Stimulated activated CD4-positive, alpha-beta T cell treated with anti-CD3 and anti-CD28 coated beads, Interleukin-2, amount 100 ng/mL, for 48 hours (primary cell): Measurements from ENCODE around the gene ATG10.
"Not testable (repeated sequence)": the region's sequence is repeated elsewhere in the genome, so short reads cannot be mapped to it uniquely, and the experiment has no call there.

Experiments used
- DNase-seq, 2 donors: peaks; one replicate each; pipeline ENCODE4 v3.0.0-alpha.2; 2020

Gene ATG10

DNA sequence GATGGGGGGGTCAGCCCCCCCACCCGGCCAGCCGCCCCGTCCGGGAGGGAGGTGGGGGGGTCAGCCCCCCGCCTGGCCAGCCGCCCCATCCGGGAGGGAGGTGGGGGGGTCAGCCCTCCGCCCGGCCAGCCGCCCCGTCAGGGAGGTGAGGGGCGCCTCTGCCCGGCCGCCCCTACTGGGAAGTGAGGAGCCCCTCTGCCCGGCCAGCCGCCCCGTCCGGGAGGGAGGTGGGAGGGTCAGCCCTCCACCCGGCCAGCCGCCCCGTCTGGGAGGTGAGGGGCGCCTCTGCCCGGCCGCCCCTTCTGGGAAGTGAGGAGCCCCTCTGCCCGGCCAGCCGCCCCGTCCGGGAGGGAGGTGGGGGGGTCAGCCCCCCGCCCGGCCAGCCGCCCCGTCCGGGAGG is 168.0 kb downstream of the ATG10 start:
- DNase-seq, result not testable (repeated sequence)

DNA sequence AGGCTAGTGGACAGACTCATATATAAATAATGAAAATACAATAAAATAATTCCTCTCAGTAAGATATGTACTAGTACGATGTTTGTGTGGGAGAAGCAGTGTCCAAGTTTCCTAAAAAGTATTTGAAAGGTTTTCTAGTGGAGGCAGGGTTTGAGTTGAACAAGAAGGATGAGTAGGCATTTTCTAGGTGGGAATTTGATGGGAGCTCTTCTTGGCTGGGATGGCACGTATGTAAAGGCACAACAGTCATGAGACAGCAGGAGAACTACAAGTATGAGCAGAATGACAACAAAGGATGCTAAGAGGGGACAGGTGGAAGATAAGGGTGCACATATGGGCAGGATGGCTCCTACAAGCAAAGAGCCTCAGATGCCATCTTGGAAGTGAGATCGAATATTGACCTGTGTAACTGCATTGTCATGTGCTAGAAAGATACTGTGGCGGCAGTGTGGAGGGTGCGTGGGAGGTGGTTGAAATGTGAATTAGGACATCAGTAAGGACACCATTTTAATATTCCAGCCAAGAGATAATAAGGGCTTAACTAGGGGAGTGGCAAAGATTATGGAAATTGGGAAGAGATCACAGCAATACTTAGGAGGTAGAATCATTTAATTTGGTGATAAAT is 170.5 kb downstream of the ATG10 start:
- no peak for DNase-seq

DNA sequence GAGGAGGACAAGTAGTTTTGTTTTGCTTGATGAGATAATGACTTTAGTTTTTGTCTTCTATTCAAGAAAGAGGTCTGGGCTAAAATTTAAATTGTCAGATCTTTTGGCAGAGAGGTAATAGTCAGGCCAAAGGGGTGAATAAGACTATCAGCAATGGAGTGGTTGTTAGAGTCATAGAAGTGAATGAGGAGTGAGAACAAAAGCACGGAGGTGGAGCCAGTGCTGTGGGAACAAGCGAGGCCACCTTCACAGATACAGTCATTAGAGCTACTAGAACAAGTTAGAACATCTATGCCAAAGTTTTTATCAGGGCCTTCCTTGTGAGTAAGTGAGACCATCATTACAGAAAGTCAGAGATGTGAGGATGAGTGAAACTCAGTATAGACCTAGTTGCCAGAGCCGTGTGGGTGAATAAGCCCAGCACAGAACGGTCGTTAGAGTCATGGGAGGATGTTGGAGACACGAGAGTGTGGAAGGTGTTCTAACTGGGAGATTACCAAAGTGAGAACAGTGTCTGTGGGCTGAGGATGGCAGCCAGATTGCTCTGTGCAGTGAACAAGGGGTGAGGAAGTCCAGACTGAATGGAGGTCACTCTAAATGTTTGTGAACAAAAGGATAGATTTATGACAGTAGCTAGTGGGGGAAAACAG is 171.2 kb downstream of the ATG10 start:
- DNase-seq, result no peak

DNA sequence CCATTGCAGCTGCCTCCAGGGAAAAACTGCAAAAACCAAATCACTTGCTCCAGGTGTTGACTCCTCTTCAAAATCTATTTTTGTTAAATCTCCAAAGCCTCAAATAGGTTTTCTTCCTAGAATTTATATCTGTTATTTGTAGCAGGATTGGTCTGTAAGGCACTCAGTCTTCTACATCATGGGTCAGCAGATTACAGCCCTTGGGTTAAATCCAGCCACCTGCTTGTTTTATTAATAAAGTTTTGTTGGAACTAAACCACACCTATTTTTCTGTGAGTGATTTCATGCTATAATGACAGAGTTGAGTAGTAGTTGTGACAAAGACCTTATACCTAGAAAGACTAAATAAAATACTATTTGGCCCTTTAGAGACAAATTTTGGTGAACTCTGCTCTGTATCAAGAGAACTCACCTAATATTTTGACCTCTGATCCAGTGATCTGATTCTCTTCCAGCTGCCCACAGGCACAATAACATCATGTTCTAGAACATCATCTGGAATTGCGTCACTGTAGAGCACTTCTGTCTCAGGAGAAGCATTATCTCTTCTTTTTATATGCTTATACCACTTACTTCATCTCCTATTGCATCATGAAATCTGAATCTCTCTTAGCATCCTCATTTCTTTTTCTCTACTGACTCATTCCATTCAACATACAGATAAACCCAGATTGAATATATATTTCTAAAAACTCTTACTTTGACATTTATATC is 176.2 kb downstream of the ATG10 start:
- no peak for DNase-seq

DNA sequence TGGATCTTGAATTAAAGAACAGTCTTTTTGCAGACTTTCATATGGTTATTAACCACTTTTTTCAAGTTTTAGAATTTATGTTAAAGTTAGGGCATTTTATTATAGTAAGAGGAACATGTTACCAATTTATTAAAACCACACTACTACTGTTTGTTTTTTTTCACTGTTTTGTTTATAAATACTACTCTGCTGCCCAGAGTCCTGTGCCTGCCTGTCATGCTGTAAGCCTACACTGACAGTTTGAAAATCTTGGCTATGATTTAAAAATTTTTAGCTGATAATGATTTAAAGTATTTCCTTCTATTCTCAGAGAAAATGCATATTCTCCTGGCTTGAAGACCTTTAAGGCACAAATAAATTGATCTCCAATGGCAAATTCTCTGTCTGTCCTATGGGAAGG is 177.6 kb downstream of the ATG10 start:
- DNase-seq, result no peak

DNA sequence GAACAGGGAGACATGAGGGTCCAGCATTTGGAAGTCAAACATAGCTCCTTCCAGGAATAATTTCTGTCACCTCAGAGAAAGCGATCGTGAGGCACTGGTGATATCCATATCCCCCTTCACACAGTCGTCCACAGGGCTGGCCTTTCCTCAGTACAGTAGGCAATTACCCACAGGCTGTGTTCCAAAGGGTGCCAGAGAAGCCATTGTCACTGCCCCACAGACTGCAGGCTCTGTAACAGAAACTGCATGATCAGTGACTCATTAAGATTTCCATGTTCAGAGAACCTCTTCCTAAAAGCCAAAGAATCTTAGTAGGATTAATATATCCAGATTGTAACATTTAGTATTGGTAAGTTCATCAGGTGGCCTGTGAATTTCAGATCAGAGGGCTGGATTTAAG is 178.7 kb downstream of the ATG10 start:
- no peak for DNase-seq

DNA sequence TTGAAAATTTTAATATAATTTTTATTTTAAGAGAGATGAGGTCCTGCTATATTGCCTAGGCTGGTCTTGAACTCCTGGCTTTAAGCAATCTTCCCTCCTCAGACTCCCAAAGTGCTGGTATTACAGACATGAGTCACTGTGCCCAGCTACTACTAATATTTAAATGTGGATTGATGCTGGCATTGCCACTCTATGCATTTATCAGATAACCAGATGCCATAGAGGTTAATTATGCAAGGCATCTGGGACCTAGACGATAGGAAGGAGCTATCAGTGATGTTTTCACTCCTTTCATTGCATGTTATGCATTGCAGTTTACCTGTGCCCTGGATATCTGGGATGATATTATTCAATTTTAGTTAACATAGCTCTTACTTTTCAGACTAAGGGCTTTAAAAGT is 179.4 kb downstream of the ATG10 start:
- DNase-seq, result no peak

DNA sequence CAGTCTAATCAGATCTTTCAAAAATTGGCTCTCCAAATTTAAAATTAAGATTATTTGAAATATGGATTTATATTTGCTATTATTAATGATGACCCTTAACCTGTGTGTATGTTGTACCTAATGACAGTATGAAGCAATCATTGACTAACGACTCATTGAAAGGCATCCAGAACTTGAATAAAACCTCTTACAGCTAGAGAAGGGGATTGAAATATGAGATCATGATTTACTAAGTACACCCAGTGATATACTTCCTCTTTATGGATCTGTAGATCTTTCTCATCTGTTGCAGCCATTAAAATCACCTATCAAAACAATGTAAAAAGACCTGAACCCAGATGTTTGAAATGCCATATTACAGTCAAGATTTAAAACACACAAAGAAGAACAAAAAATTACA is 179.8 kb downstream of the ATG10 start:
- no peak for DNase-seq

DNA sequence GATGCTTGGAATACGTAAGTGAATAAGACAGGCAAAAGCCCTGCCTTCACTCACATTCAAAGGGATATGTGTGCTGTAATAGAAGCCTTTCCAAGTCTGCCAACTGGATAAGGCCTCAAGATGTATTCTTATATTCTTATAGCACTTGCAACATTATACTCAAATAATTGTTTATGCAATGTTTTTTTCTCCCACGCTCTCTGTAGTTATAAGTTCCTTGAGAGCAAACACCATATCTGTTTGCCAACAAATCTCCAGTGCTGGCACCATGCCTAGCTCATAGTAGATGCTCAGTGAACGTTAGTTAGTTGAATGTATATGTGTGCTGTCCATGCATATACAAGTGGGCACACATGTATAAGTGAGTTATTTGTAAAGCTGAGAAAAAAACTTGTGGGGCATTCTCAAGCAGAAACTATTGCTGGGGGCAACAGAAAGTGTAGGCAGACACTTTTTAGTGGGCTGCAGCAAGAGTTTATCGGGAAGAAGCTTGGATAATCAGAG is 181.2 kb downstream of the ATG10 start:
- no peak for DNase-seq

DNA sequence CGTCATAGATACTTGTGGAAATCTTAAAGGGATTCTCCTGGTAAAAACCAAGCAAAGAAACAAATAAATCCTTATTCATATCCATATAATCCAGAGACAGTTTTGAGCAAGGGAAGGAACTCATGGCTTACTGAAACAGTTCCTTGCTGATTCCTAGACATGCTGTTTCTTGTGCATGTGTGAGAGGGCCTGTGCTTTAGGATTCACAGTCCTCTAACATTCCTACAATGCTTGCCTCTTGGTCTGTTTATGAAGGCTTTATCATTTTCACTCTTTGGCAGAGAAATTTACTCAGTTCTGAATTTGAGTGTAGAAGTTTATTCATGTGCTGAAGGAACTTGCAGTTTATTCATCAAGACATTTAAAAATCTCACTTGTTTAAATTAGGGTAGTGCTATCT is 183.0 kb downstream of the ATG10 start:
- DNase-seq, result no peak

DNA sequence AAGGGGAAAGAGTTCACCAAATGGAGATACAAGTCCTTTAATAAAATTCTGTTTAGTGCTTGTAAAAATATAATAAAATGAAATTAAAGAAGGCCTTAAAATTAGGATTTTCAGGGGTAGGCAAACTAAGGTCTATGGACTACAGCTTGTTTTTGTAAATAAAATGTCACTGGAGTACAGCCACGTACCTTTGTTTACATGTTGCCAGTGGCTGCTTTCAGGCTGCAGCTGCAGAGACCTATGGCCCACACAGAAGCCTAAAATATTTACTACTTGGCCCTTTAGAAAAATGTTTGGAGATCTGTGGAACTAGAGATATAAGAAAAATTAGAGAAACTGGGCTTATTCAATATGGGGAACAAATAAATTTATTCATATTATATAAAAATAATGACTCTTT is 183.5 kb downstream of the ATG10 start:
- no peak for DNase-seq

DNA sequence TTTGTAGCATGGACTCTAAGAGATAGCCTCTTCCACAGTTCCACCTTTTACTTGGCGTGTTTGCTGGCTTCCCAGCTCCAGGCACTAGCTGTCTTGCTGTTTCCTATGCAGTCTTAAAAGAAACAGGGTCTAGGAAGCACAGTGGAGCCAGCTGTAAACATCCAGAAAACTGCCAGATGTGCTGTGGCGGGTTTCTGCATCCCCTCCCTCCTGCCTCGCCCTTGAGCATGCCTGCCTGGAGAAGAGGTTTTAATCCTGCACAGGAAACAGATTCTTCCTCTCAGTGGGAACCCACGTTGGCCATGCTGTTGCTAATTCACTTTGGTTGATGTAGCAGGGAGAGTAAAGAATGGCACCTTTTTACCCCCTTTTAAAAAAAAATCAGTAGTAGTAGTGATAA is 185.1 kb downstream of the ATG10 start:
- no peak for DNase-seq

DNA sequence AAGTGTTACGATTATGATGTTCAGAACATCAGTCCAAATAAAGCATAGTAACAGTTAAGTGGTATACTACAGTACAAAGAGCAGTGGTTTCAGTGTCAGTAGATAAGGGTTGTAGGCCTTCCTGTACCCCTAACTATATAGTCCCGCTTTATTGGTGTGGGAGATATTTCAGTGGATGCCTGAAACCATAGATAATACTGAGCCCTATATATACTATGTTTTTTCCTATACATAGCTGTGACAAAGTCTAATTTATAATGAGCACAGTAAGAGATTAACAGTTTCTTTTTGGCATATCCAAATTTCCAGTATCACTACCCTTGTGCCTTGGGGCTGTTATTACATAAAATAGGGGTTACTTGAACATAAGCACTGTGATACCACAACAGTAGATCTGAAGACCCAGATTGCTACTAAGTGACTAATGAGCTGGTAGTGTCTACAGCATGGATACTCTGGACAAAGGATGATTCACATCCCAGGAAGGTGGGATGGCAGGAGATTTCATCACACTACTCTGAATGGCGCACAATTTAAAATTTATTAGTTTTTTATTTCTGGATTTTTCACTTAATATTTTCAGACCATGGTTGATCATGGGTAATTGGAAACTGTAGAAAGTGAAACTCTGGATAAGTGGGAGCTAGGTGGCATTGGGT is 187.1 kb downstream of the ATG10 start:
- no peak for DNase-seq

DNA sequence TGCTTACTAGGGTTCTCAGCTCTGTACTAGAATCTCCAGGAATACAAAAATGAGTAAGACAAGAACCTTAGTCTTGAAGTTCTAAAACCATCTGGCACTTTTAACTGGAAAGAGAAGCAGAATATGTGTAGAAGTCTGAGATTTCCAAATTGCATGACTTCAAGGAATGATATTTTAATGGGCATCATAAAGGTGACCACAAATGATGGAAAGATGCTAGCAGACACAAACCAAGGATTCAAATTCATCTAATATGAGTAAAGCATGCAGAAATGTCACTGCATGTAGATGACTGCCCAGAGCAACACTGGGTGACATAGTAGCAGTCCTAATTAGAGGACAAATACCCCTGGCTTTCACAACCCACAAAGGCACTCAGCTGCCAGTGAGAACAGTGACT is 189.1 kb downstream of the ATG10 start:
- no peak for DNase-seq

DNA sequence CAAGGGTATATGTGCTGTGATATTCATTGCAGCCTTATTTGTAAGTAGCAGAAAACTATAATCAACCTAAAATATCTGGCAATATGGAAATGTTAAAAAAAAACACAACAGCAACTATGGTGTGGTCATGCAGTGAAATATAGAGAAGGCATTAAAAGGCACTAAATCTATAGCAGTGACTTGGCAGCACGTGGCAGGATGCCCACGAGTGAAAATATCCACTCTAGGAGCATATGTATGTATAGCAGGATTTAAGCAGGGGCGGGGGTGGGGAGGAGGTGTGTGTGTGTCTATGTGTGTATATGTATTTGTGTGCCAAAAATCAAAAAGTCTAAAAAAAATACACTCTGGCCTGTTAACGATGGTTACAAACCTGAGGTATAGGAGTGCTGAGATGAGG is 190.8 kb downstream of the ATG10 start:
- DNase-seq, result no peak

DNA sequence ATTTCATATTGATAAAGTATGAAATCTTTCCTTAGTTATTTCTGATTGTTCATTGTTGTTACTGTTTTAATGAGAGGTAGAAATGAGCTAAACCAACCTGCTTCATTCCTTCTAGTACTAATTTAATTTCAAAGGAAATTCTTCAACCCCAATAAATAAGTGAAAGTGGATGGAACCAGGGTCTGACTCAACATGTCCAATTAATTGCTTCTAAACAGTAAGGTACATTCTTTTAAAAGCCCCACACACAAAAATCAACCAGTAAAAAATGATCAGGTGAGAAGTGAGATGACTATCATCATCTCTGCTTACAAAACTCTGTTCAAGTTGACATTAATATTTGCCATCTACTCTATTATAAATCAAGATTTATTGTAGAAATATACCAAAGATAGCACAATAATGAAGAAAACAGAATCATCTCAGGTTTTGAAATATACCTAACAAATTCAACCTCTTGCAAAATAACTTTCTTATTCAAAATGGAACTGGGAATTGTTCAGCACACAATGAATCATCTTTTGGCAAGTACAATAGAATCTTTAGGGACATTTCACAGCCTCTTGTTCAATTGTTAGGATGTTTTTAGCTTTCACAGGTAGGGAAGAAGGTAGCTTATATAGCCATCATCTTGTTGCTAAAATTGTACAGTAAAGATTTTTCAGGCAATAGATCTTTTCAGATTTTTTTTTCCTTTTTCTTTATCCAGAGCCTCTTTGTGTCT is 191.8 kb downstream of the ATG10 start:
- no peak for DNase-seq

DNA sequence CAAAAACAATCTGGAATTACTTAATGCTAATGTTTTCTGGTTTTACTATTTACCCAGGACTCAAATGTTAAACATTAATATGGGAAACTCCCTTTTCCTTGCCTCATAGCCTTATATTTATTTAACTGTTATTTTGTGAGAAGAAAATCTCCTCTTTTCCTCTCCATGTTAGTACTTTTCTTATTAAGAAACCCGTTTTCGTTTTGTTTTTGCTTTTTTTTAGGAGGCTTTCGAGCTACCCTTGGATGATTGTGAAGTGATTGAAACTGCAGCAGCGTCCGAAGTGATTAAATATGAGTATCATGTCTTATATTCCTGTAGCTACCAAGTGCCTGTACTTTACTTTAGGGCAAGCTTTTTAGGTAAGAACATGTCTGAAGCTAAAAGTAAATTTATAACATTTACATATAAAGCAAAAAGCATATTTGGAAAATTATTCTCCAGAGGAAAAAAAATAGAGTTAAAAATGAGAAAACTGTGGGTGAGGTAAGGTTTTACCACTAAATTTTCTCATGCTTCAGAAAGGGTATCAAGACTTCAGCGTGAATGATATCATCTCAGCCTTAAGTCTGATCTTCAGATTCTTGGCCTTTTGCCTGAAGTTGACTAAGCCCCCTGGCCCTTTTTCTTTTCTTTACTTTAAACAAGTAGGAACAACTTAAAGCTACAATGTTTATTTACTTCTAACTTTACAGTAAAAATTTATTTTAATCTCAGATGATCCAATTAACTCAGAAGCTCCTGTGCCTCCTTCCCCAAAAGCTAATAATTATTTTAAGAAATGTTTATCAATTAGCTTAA is 192.6 kb downstream of the ATG10 start:
- no peak for DNase-seq

DNA sequence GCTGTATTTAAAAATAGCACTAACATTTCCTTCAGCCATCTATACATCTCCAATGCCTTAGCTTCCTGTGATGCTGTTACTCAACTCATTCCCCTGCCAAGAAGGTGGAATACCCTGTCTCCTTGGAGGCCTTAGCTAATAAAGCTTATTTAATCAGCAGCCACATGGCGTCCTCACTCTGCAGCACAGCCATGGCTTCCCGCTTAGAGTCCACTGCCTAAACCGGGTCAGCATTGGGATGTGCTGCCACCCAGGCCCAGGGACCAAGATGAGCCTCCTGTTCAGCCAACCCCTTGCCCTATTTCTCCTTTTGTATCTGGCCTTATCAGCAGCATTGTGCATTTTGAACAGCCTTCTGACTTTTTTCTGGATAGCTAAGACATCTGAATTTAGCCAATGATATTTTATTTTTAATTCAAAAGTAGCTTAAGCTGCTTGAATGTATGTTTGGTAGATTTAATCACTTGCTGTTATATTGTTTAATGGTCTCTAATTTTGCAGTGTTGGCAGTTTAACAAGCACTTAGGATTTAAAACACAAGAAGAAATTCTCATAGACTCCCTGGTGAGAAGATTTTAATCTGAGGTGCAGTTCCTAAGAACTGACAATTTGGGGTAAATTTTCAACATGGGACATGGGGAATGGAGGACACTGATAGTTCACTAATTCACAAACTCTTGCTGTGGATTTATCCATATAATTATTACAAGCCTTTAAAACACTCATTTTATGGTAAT is 193.3 kb downstream of the ATG10 start:
- no peak for DNase-seq

DNA sequence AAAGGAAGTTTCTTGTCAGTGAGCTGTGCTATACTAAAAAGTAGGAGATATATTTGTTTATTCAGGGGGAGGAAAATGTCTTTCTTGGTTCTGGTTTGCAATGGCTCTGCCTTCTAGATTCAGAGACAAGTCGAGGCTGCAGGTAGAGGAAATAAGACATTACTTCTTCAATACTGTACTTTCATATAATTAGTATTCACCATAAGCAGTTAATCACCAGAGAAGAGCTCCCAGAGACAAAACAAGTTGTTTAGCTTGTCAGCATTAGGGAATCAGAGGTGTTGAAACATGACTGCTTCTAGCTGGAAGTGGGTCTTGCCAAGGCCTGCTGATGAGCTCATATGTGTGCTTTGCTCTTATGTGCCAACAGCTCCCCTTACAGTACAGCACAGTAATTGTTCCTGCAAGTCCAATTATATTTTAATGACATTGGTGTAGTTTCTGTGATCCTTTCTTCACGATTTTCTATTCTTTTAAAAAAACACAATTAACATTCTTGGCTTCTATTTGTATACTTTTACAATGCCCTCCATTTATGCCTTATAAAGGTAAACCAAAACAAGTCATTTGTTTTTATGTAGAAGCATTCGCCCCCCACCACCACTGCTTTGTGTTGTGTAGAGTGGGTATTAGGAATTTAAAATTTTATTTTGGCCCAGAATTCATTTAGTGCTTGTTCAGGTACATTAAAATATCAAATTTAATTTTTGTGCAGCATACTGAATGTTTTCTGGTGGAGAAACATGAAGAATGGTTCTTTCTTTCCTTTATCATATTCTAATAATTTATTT is 194.1 kb downstream of the ATG10 start:
- peak in 1 of 2 donors; percentile 1 for DNase-seq

DNA sequence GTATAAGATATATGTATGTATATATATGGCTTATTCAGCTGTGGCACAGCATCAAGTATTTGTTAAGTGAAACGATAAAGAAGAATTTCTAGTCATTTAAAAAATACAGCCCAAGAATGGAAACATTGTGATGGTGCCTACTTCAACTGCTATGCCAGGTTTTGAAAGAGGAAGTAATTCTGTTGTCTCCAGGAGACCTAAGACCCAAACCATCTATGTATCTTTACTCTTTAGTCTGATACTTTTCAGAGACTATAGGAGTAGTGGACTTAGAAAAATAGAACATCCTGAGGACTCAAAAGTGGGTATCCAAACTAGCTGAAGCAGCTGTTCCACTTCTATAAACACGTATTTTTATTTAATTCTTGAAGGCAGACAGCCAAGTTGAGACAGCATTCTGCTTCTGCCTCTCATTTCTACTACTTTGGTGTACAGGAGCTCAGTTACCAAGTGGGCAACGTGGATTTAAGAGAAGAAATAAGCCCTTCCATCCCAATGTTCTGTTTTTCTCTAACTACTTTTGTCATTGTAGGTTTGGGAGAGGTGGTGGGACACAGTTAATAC is 195.6 kb downstream of the ATG10 start:
- DNase-seq, result no peak
